A549 treated with DMSO at 1 μM for 4 hours (cell line): ENCODE measurements around the gene ITGAX. TPM values are rescaled to one million over a fixed set of nuclear protein-coding genes. Genes with fewer than 3 reads are reported as not detected.

Source experiments
- total RNA-seq: library from RNA; stranded (reverse); fragments of 200-300 nt; extraction: Qiagen RNA extraction; gene quantifications from 5 replicates; pipeline ENCODE4 v1.2.3, GENCODE V29; 2022; ENCODE audit warnings: low read depth

The ITGAX gene
- total RNA-seq, result 1.2 to 2.0 TPM (median 1.4 TPM) in 5 replicates

GRCh38 chr16:31354394-31355291 lies at the start of gene ITGAX:
TSS of gene ITGAX (plus strand) at chr16:31355176. CDS start at chr16:31355255, 79 bp downstream.

GRCh38 chr16:31393056-31393455 lies 38.1 kb downstream of the ITGAX start, which contains the start of gene ITGAD:
TSS of gene ITGAD (plus strand) at chr16:31393335. CDS start at chr16:31393361, 26 bp downstream.

GRCh38 chr16:31428279-31428597 lies 73.3 kb downstream of the ITGAX start, which contains the start of gene COX6A2:
TSS of gene COX6A2 (minus strand) at chr16:31428360. CDS start at chr16:31428325, 35 bp downstream.

Other genes with a start within 250 kb of the ITGAX start
- 37.7 to 50.5 TPM (median 42.3 TPM) in 5 replicates for gene BCKDK, start 246.8 kb upstream of the ITGAX start, total RNA-seq
- gene KAT8, start 237.5 kb upstream of the ITGAX start, total RNA-seq, result 33.6 to 39.8 TPM (median 37.9 TPM) in 5 replicates
- gene PRSS8, start 219.4 kb upstream of the ITGAX start, total RNA-seq, result 0.18 to 0.35 TPM (median 0.26 TPM) in 5 replicates
- gene PRSS36, start 205.1 kb upstream of the ITGAX start, total RNA-seq, result 0.43 to 1.0 TPM (median 0.84 TPM) in 5 replicates
- gene FUS, start 175.0 kb upstream of the ITGAX start, total RNA-seq, result 492 to 613 TPM (median 516 TPM) in 5 replicates
- 26.1 to 45.4 TPM (median 38.3 TPM) in 5 replicates for gene PYCARD, start 152.4 kb upstream of the ITGAX start, total RNA-seq
- gene TRIM72, start 141.1 kb upstream of the ITGAX start, total RNA-seq, result 0.02 TPM in 5 replicates
- gene PYDC1, start 138.0 kb upstream of the ITGAX start, total RNA-seq, result not detected in 5 replicates
- gene ITGAM, start 95.2 kb upstream of the ITGAX start, total RNA-seq, result 1.1 to 2.6 TPM (median 1.9 TPM) in 5 replicates
- not detected in 5 replicates for gene ITGAD, start 38.2 kb downstream of the ITGAX start, total RNA-seq
- gene COX6A2, start 73.2 kb downstream of the ITGAX start, total RNA-seq, result not detected in 5 replicates
- 0.08 to 0.17 TPM (median 0.15 TPM) in 4 of 5 replicates, not detected in the other for gene ZNF843, start 87.6 kb downstream of the ITGAX start, total RNA-seq
- gene ARMC5, start 104.3 kb downstream of the ITGAX start, total RNA-seq, result 7.6 to 16.0 TPM (median 10.3 TPM) in 5 replicates
- gene TGFB1I1, start 117.0 kb downstream of the ITGAX start, total RNA-seq, result 33.9 to 59.2 TPM (median 44.8 TPM) in 5 replicates
- 0.30 to 0.74 TPM (median 0.44 TPM) in 4 of 5 replicates, not detected in the other for gene SLC5A2, start 127.9 kb downstream of the ITGAX start, total RNA-seq
- 41.9 to 52.9 TPM (median 50.0 TPM) in 5 replicates for gene RUSF1, start 153.2 kb downstream of the ITGAX start, total RNA-seq
- not detected in 5 replicates for gene AHSP, start 172.7 kb downstream of the ITGAX start, total RNA-seq